K562 (cell line): Measurements from ENCODE around the gene LAMA5. TPM values are rescaled to one million over a fixed set of nuclear protein-coding genes. Genes with fewer than 3 reads are reported as not detected.

ENCODE experiments used
- ATAC-seq: fragments of 200-7000 bp; cut with Tn5 transposase; 3 replicates; pipeline ENCODE4 v1.9.1; 2020; ENCODE audit warnings: moderate library complexity
- BruUV-seq: library from RNA; stranded (reverse); fragments of 400-500 nt; replicated peaks from 2 replicates; lab custom pipeline; 2021; lab: Mats Ljungman, UMichigan
- CTCF ChIA-PET: fragments of 300-600 bp; formaldehyde crosslinking; extraction: SDS; loops from one replicate; lab custom pipeline; 2021; ENCODE audit warnings: low intra/inter-chr PET ratio; lab: Yijun Ruan, JAX
- POLR2A ChIA-PET: fragments of 300-600, 350-650 bp; sonication (Branson Sonifier 250); formaldehyde crosslinking; extraction: SDS; loops from one replicate; lab custom pipeline; 2021; ENCODE audit warnings: antibody characterized with exemption, inconsistent platforms; lab: Yijun Ruan, JAX
- DNase-seq, 4 experiments: peaks; one replicate each; pipeline versions ENCODE4 v3.0.0 to v3.0.0-alpha.2; 2011 to 2018; ENCODE audit warnings: low spot score in 3 of 4, mixed read lengths in 3 of 4; ENCODE audit errors: extremely low read depth in 1 of 4
- FAIRE-seq: peaks from 2 replicates; lab custom pipeline; 2011; peaks lifted over from hg19 to GRCh38; lab: Jason Lieb, UNC
- H2AFZ ChIP-seq: 2 replicates; pipeline ENCODE4 v1.6.0; 2011; ENCODE audit warnings: low read depth, low read length, control low read depth, inconsistent platforms
- H3K27ac ChIP-seq: fragments of 200-600 bp; 3 replicates; pipeline ENCODE4 v1.8.0; 2011; ENCODE audit warnings: low read depth, mild to moderate bottlenecking, control low read depth, inconsistent platforms, low read length, moderate library complexity, mixed read lengths; ENCODE audit errors: extremely low read depth
- H3K27me3 ChIP-seq, 2 experiments: fragments of 300-600 bp in 1 of 2; 2 replicates in 1 of 2; 3 replicates in 1 of 2; pipeline versions ENCODE4 v1.6.0 to v1.8.0; 2011; ENCODE audit warnings: inconsistent platforms in 2 of 2, low read length in 2 of 2, mild to moderate bottlenecking in 1 of 2, mixed read lengths in 1 of 2, moderate library complexity in 1 of 2; ENCODE audit not compliant: control insufficient read depth in 2 of 2, insufficient read depth in 2 of 2
- H3K36me3 ChIP-seq: fragments of 300-600 bp; 3 replicates; pipeline ENCODE4 v1.8.0; 2011; ENCODE audit warnings: mild to moderate bottlenecking, low read length, inconsistent platforms; ENCODE audit not compliant: control insufficient read depth, insufficient read depth
- H3K4me1 ChIP-seq, 2 experiments: fragments of 200-600 bp in 1 of 2; replicated peaks in 1 of 2; 2 replicates in 1 of 2; 3 replicates in 1 of 2; pipeline versions ENCODE4 v1.5.1 to v1.8.0; 2011; ENCODE audit warnings: inconsistent platforms in 2 of 2, low read length in 2 of 2, mild to moderate bottlenecking in 1 of 2, mixed read lengths in 1 of 2, moderate library complexity in 1 of 2; ENCODE audit not compliant: control insufficient read depth in 2 of 2, insufficient read depth in 2 of 2
- H3K4me2 ChIP-seq: 2 replicates; pipeline ENCODE4 v1.6.1; 2011; ENCODE audit warnings: low read length, control low read depth, inconsistent platforms, mixed read lengths; ENCODE audit not compliant: insufficient read depth
- H3K4me3 ChIP-seq: fragments of 200-600 bp; sonication (generic), shearing (Covaris generic); 2 replicates; pipeline ENCODE4 v1.5.1; 2016; ENCODE audit warnings: control low read depth, inconsistent platforms
- H3K79me2 ChIP-seq: fragments of 200-600 bp; 3 replicates; pipeline ENCODE4 v1.8.0; 2011; ENCODE audit warnings: low read length, inconsistent platforms; ENCODE audit not compliant: control insufficient read depth, insufficient read depth
- H3K9ac ChIP-seq, 2 experiments: 2 replicates each; pipeline versions ENCODE4 v1.6.0 to v1.6.1; 2011; ENCODE audit warnings: low read depth in 2 of 2, low read length in 2 of 2, control low read depth in 1 of 2, inconsistent platforms in 1 of 2, mild to moderate bottlenecking in 1 of 2, mixed read lengths in 1 of 2; ENCODE audit not compliant: insufficient read depth in 1 of 2
- H3K9me1 ChIP-seq: one replicate; pipeline ENCODE4 v1.6.0; 2011; ENCODE audit warnings: inconsistent platforms, mild to moderate bottlenecking, low read length, moderate library complexity; ENCODE audit not compliant: control insufficient read depth, insufficient read depth
- H3K9me3 ChIP-seq: replicated peaks from 2 replicates; pipeline ENCODE4 v1.5.1; 2011; ENCODE audit warnings: low read depth, low read length, inconsistent platforms; ENCODE audit not compliant: control insufficient read depth, insufficient read depth
- H4K20me1 ChIP-seq: replicated peaks from 2 replicates; pipeline ENCODE4 v1.6.1; 2011; ENCODE audit warnings: low read length, inconsistent platforms, mixed read lengths; ENCODE audit not compliant: control insufficient read depth, insufficient read depth
- CEBPZ ChIP-seq: fragments of 150-350 bp; IDR thresholded peaks from 2 replicates; pipeline ENCODE4 v1.6.1; 2014; ENCODE audit warnings: low read depth, mild to moderate bottlenecking, low read length, borderline replicate concordance
- CTCF ChIP-seq, 3 experiments: IDR thresholded peaks in 2 of 3; conservative IDR thresholded peaks in 1 of 3; 2 replicates each; pipeline ENCODE4 v1.5.1; 2011 to 2012; ENCODE audit warnings: low read length in 3 of 3, mild to moderate bottlenecking in 3 of 3, control low read depth in 2 of 3, improper control_type of control experiment in 1 of 3, inconsistent platforms in 1 of 3, low read depth in 1 of 3, mixed read lengths in 1 of 3, moderate library complexity in 1 of 3; ENCODE audit not compliant: insufficient read depth in 2 of 3
- ELF4 ChIP-seq: fragments of 450-650 bp; formaldehyde crosslinking; IDR thresholded peaks from 2 replicates; pipeline ENCODE4 v1.4.0; 2022; ENCODE audit warnings: missing genetic modification characterization
- GATA2 ChIP-seq: sonication (generic); formaldehyde crosslinking; IDR thresholded peaks from 2 replicates; pipeline ENCODE4 v1.4.0; 2020; ENCODE audit warnings: mild to moderate bottlenecking, missing genetic modification reagents
- HDAC8 ChIP-seq: fragments of 450-650 bp; IDR thresholded peaks from 2 replicates; pipeline ENCODE4 v1.6.1; 2016; ENCODE audit warnings: mild to moderate bottlenecking, missing genetic modification characterization, moderate library complexity, missing compliant biosample characterization
- HMG20B ChIP-seq: fragments of 250-450 bp; sonication (Bioruptor Pico); IDR thresholded peaks from 2 replicates; pipeline ENCODE4 v1.5.0; 2021; ENCODE audit warnings: mild to moderate bottlenecking
- MTF1 ChIP-seq: fragments of 250-450 bp; sonication (Bioruptor Pico); IDR thresholded peaks from 2 replicates; pipeline ENCODE4 v1.9.0; 2021; ENCODE audit warnings: moderate library complexity, mild to moderate bottlenecking, inconsistent platforms, borderline replicate concordance
- MYNN ChIP-seq, 2 experiments: sonication (generic); formaldehyde crosslinking in 1 of 2; IDR thresholded peaks; 2 replicates each; pipeline versions ENCODE4 v1.5.0 to v1.6.1; 2016 to 2020; ENCODE audit warnings: antibody characterized with exemption in 1 of 2, missing genetic modification reagents in 1 of 2
- PKNOX1 ChIP-seq: fragments of 450-650 bp; IDR thresholded peaks from 2 replicates; pipeline ENCODE4 v1.6.1; 2016
- POLR2A ChIP-seq: fragments of 450-650 bp; conservative IDR thresholded peaks from 2 replicates; pipeline ENCODE4 v1.6.1; 2016
- SMC3 ChIP-seq: conservative IDR thresholded peaks from 2 replicates; pipeline ENCODE4 v1.6.1; 2011; ENCODE audit warnings: low read depth, low read length, improper control_type of control experiment; ENCODE audit not compliant: insufficient read depth
- YY1 ChIP-seq, 3 experiments: IDR thresholded peaks; 2 replicates each; pipeline ENCODE4 v1.6.1; 2011; ENCODE audit warnings: low read length in 2 of 3, mild to moderate bottlenecking in 2 of 3, moderate library complexity in 2 of 3, borderline replicate concordance in 1 of 3, control low read depth in 1 of 3, low read depth in 1 of 3; ENCODE audit not compliant: insufficient read depth in 3 of 3, insufficient replicate concordance in 2 of 3, control insufficient read depth in 1 of 3, insufficient read length in 1 of 3; ENCODE audit errors: extremely low read depth in 1 of 3
- ZC3H11A ChIP-seq: IDR thresholded peaks from 2 replicates; pipeline ENCODE4 v1.6.1; 2012; ENCODE audit warnings: low read depth, low read length, improper control_type of control experiment
- ZNF408 ChIP-seq: fragments of 250-450 bp; sonication (Bioruptor Pico); IDR thresholded peaks from 2 replicates; pipeline ENCODE4 v1.4.0; 2020; ENCODE audit warnings: low read depth, mild to moderate bottlenecking, moderate library complexity
- WGBS: fragments of 100-300 bp; shearing (Covaris generic); methylation state at CpG from one replicate; pipeline ENCODE4 v1.1.6; 2016; ENCODE audit warnings: low coverage, mixed read lengths; ENCODE audit not compliant: insufficient coverage; ENCODE audit errors: missing lambda C conversion rate; 5-methylcytosine and 5-hydroxymethylcytosine counted together
- in situ Hi-C: fragments of 300-500 bp; cut with MboI; formaldehyde crosslinking; loops from 4 replicates; pipeline ENCODE4 v1.15.0; 2018; ENCODE audit warnings: inconsistent platforms, mixed read lengths
- intact Hi-C: fragments of 100-400 bp; cut with micrococcal nuclease; formaldehyde crosslinking; loops from 2 replicates; pipeline ENCODE4 v1.14.2; 2022
- polyA plus RNA-seq, 8 experiments: library from polyadenylated mRNA; depleted of rRNA in 4 of 8; stranded (reverse) in 5 of 8; unstranded in 3 of 8; fragments of >200 nt; fragmentation: Nextera tagmentation in 2 of 8; fragmentation: Illumina TruSeq in 1 of 8; extraction: Ambion mirVana in 2 of 8; extraction: Trizol in 1 of 8; gene quantifications; 2 replicates each; pipeline versions ENCODE4 v1.2.1 to v1.2.3, GENCODE V29; 2011 to 2014; ENCODE audit warnings: inconsistent platforms in 1 of 8, missing spikeins in 1 of 8
- total RNA-seq, 7 experiments: library from RNA; depleted of rRNA in 6 of 7; stranded (reverse); fragments of >200 nt in 6 of 7; fragmentation: Illumina TruSeq in 2 of 7; extraction: Trizol in 2 of 7; gene quantifications; 2 replicates each; pipeline versions ENCODE4 v1.2.1 to v1.2.3, GENCODE V29; 2011 to 2021; ENCODE audit warnings: low replicate concordance in 1 of 7
- TF ChIP-seq, protein P1 (sequence below): sonication (generic); formaldehyde crosslinking; IDR thresholded peaks from 2 replicates; pipeline ENCODE4 v1.8.0; 2022; ENCODE audit warnings: mild to moderate bottlenecking, missing genetic modification reagents

Gene LAMA5
- total and polyA plus RNA-seq, 9 of the 15 experiments (the other 6 are each of a cell fraction or from before 2014, with no cell fraction given) = 0.31 to 101 (median 7.8) TPM

DNA sequence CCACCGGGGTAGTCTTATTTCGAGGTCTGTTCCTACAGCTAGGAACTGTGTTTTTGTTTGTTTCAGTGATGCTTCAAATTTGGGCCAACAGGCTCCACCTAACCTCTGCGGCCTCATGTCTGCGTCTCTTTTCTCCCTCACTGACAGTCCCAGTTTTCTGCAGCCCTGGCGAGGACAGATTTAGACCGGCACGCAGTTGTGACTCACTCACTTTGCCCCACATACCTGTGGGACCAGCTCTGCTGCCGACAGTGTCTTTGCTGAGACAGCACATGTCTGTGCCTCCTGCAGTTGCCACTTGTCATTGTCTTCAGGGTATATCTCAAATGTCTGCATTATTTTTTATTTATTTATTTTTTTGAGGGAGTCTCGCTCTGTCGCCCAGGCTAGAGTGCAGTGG is 99.6 kb downstream of the LAMA5 start:
- no peaks in the 10 kb centered on the region for H3K9me1 ChIP-seq
- intact Hi-C loops = no loop called here
- H3K9me3 ChIP-seq = no peaks in the 10 kb centered on the region
- no peak overlapping the region for H3K9ac ChIP-seq
- no peak overlapping the region for H3K4me3 ChIP-seq
- 61% methylated on average over 10 of the region's 10 CpGs for WGBS
- BruUV-seq = no TSS peak
- FAIRE-seq (no peak), DNase-seq (no peak), ATAC-seq (no peak)
- H4K20me1 ChIP-seq = 0 out of 2 replicates have a peak, but pooled peaks cover 7% of the 10 kb centered on the region
- H3K27ac ChIP-seq = no peak overlapping the region
- peaks cover 0 to 20% of the 10 kb centered on the region in 2 experiments; a peak in 2 of 5 replicates for H3K4me1 ChIP-seq
- in situ Hi-C loops = no loop called here
- ChIA-PET POLR2A (interaction anchor here (0.7 kb wide), 1 partner anchor 32 kb away, joined by 3 read pairs; no protein-coding TSS in a partner anchor), CTCF (no interaction called here)
- H3K36me3 ChIP-seq = peaks cover 21% of the 10 kb centered on the region; the same call in 2 of the 3 replicates
- H3K4me2 ChIP-seq = no peak overlapping the region
- H3K79me2 ChIP-seq = no peaks in the 10 kb centered on the region
- no peak overlapping the region for H2AFZ ChIP-seq
- H3K27me3 ChIP-seq = no peaks in the 10 kb centered on the region
- TF ChIP-seq CTCF (IDR thresholded peaks at IDR 0.05 in 2 of 3, conservative IDR thresholded peaks at IDR 0.05 in 1 of 3; ENCODE audit: insufficient read depth in 2 of 3, low read depth in 1 of 3, low read length in 3 of 3) = no peak
- TF ChIP-seq, protein P1, sequence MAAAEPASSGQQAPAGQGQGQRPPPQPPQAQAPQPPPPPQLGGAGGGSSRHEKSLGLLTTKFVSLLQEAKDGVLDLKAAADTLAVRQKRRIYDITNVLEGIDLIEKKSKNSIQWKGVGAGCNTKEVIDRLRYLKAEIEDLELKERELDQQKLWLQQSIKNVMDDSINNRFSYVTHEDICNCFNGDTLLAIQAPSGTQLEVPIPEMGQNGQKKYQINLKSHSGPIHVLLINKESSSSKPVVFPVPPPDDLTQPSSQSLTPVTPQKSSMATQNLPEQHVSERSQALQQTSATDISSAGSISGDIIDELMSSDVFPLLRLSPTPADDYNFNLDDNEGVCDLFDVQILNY (CRISPR knock-in tag) = no peak
- TF ChIP-seq SMC3 = no peak
- TF ChIP-seq HDAC8 (tag) = no peak
- TF ChIP-seq PKNOX1 = no peak
- no peak for TF ChIP-seq MTF1 (CRISPR knock-in tag)
- TF ChIP-seq CEBPZ = no peak
- TF ChIP-seq POLR2A = no peak
- no peak for TF ChIP-seq YY1 (IDR thresholded peaks at IDR 0.05; ENCODE audit: borderline replicate concordance in 1 of 3, control insufficient read depth in 1 of 3, extremely low read depth in 1 of 3, insufficient read depth in 3 of 3, insufficient read length in 1 of 3, insufficient replicate concordance in 2 of 3, low read depth in 1 of 3, low read length in 2 of 3)
- no peak for TF ChIP-seq GATA2
- TF ChIP-seq HMG20B (CRISPR knock-in tag) = no peak
- no peak for TF ChIP-seq MYNN (IDR thresholded peaks at IDR 0.05)
- TF ChIP-seq MYNN (CRISPR knock-in tag; IDR thresholded peaks at IDR 0.05) = no peak
- TF ChIP-seq ZC3H11A = no peak
- no peak for TF ChIP-seq ZNF408
- TF ChIP-seq ELF4 = no peak
